Hindlimb muscle (tissue), 1 donor: ENCODE data around the gene PIGC. TPM values are rescaled to one million over a fixed set of nuclear protein-coding genes. Genes with fewer than 3 reads are reported as not detected.

Experiments
- DNase-seq: peaks from one replicate; pipeline ENCODE4 v3.0.0-alpha.2; 2013
- polyA plus RNA-seq: library from polyadenylated mRNA; unstranded; fragments of 120-200 nt; gene quantifications from one replicate; pipeline ENCODE4 v1.2.1, GENCODE V29; 2013; ENCODE audit not compliant: insufficient read length

PIGC gene
- polyA plus RNA-seq, 1 donor: 23.2 TPM

GRCh38 chr1:172397221-172397620 is 46.6 kb downstream of the PIGC start:
- no peak for DNase-seq

DNA sequence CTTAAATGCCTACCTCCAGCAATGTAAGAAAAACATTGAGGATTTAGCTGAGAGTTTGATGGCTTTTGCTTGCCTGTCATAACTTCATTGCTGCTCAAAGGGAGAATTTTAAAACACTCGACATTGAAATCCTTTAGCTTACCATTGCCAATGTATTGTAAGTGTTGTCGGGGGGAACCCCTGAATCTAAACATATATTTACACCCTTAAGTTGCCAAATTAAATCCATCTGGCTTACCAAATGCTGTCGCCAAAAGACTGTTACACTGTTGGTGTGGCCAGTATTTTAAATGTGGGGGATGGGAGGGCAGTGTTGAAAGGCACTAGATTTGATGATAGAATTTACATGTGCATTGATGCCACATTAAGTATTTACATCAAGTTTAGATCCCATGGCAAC is 48.3 kb downstream of the PIGC start:
- DNase-seq: no peak

- no peak for DNase-seq
Measured at GRCh38 chr1:172394811-172395210, 49.1 kb downstream of the PIGC start.

- no peak for DNase-seq
Measured at GRCh38 chr1:172394141-172394751, 49.6 kb downstream of the PIGC start.

DNA sequence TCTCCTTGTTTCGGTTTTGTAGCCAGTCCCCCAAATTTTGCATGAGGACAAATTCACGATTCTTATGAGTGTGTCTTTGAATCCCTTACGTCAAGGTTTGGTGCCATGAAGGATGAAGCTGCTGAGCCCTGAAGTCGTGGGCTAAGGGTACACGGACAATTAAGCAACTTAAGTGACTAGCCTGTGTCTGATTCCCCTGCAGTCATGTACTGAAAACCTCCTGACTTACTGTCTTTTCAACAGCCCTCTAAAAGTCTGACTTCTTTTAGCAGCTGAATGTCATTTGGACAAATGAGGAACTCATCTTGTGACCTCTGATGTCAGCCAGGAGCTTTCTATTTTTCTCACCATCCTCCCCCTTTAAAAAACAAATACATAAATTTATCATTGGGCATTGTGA is 50.5 kb downstream of the PIGC start:
- DNase-seq: no peak

DNA sequence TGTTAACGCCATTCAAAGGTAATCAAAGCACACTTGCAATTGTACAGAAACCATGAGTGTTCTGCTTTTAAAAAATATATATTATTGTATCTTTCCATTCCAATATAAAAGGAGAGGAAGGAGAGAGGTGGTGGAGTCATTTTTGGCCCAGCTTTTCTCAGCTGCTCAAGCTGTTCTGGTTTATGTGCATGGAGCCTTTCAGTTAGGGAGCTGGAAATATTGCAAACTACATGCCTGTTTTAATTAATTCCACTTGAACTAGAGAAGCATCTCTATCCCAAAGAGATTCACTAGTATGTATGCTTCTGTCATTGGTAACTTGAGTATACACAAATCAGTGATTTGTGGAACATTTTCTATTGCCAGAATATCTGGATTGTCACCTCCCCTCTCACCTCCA is 51.9 kb downstream of the PIGC start:
- DNase-seq: no peak

Other genes with a start within 250 kb of the PIGC start
- 111 TPM for gene C1orf105, start 23.4 kb downstream of the PIGC start, polyA plus RNA-seq
- gene SUCO, start 89.1 kb upstream of the PIGC start, polyA plus RNA-seq: 36.4 TPM
- 0.14 TPM for gene FASLG, start 215.0 kb upstream of the PIGC start, polyA plus RNA-seq